AG09309 (cell line): ENCODE data around the gene MALSU1.

Experiments
- DNase-seq: peaks from one replicate; pipeline ENCODE4 v3.0.0-alpha.2; 2010; ENCODE audit warnings: low read depth
- H3K4me3 ChIP-seq: 2 replicates; pipeline ENCODE4 v1.5.1; 2011; ENCODE audit warnings: mild to moderate bottlenecking, low read depth, low read length, moderate library complexity; ENCODE audit not compliant: control insufficient read depth
- CTCF ChIP-seq: IDR thresholded peaks from 2 replicates; pipeline ENCODE4 v1.5.1; 2011; ENCODE audit warnings: mild to moderate bottlenecking, low read depth, low read length, inconsistent platforms; ENCODE audit not compliant: insufficient read depth, control insufficient read depth; ENCODE audit errors: missing control alignments

Gene MALSU1

GRCh38 chr7:23338863-23339262 lies 39.7 kb downstream of the MALSU1 start:
- DNase-seq: no peak
- no peak overlapping the region for H3K4me3 ChIP-seq
- no peak for TF ChIP-seq CTCF

GRCh38 chr7:23341846-23342598 lies 42.9 kb downstream of the MALSU1 start:
- no peak overlapping the region for H3K4me3 ChIP-seq
- no peak for DNase-seq
- no peak for TF ChIP-seq CTCF

GRCh38 chr7:23343102-23343501 lies 44.0 kb downstream of the MALSU1 start:
- TF ChIP-seq CTCF: no peak
- DNase-seq: no peak
- H3K4me3 ChIP-seq: no peak overlapping the region

GRCh38 chr7:23343806-23344475 lies 44.8 kb downstream of the MALSU1 start:
- no peak overlapping the region for H3K4me3 ChIP-seq
- TF ChIP-seq CTCF: no peak
- no peak for DNase-seq

GRCh38 chr7:23345601-23346000 lies 46.5 kb downstream of the MALSU1 start:
- no peak for DNase-seq
- H3K4me3 ChIP-seq: no peak overlapping the region
- TF ChIP-seq CTCF: no peak

- DNase-seq: no peak
- no peak for TF ChIP-seq CTCF
- H3K4me3 ChIP-seq: no peak overlapping the region
These were observed 47.2 kb downstream of the MALSU1 start for GRCh38 chr7:23346316-23346715.
